DMS53 treated with DMSO at 0.1 percent for 48 hours (cell line): ENCODE results near the gene DLG3.
A peak's percentile ranks its signal among the peaks of the same experiment; 100 is the strongest.

Experiments used
- DNase-seq: peaks from one replicate; lab custom pipeline; 2025; ENCODE audit not compliant: unreplicated experiment; lab: John Stamatoyannopoulos, UW

Gene DLG3

DNA sequence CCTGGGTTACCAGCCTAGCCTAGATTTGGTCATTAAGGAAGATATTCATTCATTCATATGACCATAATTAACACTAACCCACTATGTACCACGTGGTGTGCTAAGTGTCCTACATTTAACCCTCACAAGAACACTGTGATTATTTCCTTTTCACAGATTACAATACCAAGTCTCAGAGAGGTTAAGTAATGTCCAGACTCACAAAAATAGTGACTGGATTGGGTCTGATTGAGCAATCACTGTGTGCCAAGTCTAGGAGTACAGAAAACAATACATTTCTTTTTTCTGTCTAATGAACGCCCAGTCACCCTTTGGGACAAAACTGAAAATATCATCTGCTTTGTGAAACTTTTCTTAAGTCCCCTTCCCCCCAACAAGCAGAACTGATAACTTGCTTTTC lies 7.6 kb upstream of the DLG3 start:
- no peak for DNase-seq

DNA sequence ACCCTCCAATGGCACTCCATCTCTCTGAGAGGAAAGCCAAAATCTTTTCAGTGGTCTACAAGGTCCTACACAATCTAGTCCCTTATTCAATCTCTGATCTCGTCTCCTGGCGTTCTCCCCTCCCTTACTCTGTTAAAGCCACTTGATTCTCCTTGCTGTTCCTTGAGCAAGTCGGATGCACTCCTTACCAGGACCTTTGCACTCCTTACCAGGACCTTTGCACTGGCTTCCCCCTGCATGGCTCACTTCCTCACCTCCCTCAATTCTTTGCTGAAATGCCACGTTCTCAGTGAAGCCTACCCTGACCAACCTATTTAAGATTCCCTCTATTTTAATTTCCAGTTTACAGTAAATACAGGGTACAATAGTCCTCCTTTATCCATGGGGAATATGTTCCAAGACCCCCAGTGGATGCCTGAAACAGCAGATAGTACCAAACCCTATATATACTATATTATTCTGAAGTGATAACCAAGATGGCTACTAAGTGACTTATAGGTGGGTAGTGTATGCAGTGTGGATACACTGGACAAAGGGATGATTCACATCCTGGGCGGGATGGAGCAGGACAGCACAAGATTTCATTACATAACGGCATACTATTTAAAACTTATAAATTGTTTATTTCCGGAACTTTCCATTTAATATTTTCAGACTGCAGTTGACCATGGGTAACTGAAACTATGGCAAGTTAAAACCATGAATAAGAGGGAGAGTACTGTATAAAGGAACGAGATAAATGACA lies 6.5 kb upstream of the DLG3 start:
- no peak for DNase-seq

DNA sequence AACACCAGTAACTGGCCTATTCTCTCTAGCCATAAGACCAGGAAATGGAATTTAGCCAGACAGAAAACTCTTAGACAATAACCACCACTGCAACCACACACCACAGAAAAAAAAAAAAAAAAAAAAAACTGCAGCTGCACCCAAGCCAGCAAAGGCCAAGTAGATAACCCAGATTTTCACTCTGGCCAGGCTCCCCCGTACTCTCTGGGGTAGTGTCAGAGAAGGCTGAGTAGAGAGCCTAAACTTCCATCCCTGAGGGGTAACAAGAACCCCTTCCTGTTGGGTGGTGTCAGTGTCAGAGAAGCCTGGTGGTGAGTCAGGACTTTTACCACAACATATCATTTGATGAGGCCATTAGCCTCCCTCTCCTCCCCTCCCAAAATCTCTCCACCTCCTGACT lies 5.6 kb upstream of the DLG3 start:
- no peak for DNase-seq

DNA sequence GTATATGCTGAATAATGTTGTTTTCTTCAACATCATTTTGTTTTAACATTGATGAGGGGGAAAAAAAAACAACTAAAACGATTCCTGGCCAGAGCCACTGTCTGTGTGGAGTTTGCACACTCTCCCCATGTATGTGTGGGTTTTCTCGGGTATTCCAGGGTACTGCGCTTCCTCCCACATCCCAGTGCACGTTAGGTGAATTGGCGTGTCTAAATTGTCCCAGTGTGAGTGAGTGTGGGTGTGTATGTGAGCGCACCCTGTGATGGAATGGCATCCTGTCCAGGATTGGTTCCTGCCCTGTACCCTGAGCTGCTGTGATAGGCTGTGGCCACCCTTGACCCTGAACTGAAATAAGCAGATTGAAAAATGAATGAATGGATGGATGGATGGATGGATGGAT lies 2.4 kb upstream of the DLG3 start:
- DNase-seq, result no peak

DNA sequence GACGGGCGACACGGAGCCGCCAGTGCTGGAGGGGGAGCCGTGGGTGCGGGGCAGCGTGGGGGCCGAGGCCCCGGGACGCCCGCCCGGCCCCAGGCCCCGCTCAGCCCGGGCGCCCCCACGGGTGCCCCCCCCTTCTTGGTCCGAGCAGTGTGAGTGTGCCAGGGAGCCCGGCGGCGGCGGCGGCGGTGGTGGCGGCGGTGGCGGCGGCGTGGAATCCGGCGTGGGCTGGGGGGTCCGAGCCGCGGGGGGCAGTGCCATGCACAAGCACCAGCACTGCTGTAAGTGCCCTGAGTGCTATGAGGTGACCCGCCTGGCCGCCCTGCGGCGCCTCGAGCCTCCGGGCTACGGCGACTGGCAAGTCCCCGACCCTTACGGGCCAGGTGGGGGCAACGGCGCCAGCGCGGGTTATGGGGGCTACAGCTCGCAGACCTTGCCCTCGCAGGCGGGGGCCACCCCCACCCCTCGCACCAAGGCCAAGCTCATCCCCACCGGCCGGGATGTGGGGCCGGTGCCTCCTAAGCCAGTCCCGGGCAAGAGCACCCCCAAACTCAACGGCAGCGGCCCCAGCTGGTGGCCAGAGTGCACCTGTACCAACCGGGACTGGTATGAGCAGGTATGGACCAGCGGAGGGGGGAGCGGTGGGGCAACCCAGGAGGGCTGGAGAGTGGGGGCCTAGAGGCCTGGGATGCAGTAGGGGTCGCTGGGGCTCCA lies 466 bp downstream of the DLG3 start:
- DNase-seq, result no peak

DNA sequence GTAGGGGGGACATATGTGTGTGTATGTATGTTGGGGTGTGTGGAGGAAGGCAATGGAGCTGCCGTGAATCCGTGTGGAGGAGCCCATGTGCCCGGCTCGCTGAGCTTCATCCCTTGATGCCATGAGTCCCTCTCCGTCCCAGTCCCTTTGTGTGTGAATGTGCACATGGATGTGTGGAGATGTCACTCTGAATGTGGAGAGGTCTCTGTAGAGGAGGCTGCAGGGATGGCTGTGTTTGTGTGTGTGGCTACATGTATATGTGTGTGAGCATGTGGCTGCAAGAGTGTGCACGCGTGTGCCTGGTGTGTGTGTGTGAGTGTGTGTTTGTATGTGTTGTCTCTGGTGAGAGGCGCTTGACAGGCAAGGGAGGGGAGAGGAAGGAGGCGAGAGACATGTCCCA lies 1.3 kb downstream of the DLG3 start:
- DNase-seq, result no peak

DNA sequence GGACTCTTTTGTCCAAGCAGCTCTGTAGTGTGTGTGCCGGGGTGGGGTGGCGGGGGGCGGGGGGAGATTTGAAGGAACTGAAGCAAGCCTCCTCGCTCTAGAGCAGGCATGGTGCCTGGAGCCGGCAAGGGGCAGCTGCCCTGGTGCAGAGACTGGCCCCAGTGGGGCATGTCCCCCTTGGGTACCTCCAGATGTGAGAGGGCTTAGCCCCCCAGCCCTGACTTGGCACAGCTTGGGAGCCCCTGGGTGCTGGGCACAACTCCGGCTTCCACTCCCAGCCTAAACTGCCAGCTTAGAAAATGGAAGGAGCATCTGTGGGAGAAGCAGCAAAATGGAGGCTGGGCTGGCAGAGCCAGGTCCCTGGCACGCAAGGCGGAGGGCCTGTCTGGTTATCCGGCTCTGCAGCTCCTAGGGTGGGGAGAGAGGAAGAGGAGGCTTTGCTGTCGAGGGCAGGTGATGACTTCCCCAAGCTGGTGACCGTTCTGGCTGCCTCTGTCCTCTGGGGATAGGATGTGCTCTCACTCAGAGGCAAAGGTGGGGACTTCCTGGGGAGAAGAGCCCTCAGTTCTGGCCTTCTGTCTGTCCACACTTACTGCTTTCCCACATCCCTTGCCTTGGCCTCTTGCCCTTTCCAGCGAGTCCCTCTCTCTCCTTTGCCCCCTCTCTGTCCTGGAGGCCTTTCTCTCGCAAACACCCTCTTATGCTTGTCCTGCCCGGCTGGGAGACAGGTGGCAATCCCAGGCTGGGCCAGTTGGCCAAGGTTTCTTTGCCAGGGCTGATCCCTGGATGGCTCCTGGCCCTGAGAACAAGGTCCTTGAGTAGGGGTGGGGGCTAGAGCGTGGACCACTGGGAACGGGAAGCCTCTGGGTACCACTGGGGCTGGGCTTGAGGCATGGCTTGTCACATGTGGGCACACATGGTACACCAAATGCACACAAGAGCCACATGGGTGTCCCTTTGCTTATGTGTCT lies 2.0 kb downstream of the DLG3 start:
- DNase-seq, result no peak

DNA sequence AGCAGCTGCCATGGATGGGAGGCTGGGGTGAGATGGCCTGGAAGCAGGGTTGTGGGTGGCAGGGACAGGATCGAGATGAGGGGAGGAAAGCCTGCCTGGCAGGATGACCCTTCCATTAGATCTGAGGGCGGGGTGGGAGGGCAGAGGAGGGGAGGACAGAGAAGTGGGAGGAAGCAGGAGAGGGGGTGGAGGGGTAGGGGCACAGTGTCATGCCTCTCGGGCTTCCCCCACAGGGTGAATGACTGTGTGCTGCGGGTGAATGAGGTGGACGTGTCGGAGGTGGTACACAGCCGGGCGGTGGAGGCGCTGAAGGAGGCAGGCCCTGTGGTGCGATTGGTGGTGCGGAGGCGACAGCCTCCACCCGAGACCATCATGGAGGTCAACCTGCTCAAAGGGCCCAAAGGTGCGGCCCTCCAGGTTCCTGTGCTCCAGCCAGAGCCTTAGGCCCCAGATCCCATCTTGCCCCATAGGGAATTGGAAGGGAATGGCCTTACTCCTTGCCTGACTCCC lies 4.9 kb downstream of the DLG3 start:
- no peak for DNase-seq

DNA sequence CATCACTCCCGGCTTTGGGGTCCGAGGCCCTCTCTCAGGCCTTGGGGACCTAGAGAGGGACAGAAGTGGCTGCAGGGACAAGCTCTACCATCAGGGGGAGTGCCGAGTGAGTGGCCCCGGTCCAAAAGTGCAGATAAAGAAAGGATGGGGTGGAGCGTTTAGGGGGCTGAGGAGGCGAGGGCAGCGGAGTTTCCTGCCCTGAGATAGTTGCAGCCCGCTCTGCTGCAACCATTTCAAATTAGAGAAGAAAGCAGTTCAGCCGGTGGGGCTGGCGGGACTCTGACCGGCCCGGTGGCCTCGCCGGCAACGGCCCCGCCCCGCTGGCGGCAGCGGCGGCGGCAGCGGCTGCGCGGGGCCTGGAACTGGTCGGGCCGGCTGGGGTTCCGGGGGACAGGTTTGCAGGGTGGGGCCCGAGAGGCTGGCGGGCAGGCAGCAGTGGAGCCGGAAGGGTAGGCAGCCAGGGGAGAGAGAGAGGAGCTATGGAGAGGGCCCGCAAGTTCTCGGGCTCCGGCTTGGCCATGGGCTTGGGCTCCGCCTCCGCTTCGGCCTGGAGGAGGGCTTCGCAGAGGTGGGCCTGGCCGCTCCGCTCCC lies 7.6 kb downstream of the DLG3 start:
- DNase-seq, result peak; percentile 53

DNA sequence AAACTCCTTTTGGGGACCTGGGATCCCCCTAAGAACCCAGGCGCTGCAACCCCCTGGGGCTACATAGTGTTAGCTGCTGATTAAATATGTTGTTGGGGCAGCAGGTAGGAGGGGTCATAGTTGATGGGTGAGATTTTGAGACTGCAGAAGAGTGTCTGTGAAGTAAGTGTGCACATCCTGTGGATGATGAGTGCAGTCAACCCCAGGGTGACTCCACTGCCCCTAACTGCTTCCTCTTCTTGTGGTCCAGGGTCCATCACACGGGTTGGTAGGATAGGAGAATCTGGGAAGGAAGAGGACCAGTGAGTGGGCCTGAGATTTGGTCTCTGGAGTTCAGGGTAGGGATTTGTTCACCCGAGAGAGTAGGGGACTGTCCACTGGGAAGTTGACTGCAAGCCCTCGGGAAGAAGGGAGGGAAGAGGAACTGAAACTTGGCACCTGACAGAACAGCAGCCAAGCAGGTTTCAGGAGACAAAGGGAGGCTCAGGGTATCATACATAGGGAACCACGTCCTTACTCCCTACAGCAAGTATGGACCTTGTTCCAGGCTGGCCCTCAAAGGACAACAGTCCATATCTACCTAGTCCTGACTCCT lies 8.5 kb downstream of the DLG3 start:
- no peak for DNase-seq

DNA sequence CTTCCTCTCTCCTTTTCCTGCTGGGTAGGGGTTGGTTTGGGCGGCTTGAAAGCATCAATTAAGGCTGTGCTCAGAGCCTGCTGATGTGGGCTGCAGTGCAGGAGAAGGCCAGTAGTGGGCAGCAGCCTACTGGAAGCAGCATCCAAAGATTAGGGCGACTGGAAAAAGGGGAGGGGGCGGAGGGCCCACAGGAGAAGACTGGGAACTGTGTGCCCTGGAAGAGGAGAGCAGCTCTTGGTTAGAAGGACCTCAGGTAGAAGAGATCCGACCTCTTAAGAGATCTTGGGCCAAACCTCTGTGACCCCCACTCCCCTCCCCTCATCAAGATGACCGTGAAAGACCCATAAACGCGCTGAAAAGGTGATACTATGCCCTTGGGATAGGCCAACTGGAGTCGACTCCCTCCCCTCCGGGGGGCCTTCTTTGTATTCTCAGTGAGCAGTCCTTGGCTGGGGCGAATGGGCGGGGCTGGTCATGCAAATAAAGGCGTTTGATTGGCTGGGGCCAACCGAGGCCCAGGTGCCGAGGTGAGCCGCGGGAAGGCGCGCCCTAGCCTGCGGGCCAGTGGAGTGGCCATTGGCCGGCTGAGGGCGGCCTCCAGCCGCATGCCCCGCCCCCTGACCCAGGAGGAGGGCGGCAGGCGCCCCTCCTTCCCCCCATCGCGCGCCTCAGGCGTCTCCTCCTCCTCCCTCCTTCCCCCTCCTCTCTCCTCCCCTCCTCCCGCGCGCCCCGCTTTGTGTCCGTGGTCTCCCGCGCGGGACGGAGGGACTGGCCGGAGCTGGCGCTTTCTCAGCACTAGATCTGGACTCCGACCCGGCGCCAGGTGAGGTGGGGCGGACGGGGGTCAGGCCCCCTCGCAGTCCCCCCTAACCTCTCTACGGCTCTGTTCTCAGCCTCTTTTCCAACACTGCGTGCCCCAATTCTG lies 10.1 kb downstream of the DLG3 start:
- DNase-seq, result peak; percentile 92

DNA sequence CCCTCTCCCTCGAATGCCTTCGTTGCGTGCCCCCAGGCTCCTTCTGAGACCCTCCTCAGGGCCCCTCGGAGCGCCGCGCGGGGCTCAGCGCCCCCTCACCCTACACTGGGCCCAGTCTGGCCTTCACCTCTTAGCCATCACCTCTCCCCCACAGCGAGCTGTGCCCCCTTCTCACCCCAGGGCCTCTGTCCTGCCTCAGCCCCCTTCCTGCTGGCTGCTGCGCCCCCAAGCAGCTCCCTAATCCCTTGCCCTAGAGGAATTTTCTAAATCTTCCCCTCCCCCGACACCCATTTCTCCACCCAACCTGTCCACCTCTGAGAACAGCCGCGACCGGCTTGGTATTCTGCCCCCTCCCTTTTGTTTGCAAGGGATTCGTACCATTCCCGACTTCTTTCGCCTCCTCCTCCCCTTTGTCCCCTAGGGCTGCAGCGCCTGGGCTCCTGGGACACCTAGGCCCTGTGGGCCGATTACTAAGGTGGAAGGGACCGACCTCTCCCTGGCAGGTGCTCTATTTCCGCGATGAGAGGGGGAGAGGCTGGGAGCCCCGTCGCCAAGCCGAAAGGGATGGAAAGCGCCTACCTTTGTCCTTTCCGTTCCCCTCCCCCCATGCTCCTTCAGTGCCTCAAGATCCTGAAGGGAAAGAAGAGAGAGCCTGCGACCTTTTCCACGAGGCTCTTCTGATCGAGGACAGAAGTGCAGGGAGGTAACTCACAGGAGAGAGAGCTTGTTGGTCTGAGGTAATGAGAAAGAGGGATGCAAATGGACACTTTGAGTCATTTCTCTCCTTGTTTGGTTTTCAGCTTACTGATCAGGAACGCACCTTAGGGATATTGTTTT lies 10.9 kb downstream of the DLG3 start:
- peak; percentile 48 for DNase-seq

DNA sequence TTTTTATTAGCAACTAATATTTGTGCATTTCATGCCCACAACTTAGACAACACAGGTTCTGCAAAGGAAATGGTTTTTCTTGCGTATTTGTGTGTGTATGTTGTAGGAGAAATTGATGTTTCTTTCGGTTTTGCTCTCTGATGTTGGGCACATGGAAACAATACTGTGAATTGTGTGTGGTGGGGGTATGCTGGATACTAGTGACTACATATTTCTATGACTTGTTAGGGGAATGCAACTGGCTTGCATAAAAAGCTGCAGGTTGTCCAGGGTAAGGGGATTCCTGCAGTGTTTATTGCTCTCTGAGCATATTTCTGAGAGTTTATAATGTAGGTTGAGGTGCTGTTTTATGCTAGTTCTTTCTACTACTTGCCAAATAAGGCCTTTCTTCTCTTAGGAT lies 11.6 kb downstream of the DLG3 start:
- DNase-seq, result no peak

DNA sequence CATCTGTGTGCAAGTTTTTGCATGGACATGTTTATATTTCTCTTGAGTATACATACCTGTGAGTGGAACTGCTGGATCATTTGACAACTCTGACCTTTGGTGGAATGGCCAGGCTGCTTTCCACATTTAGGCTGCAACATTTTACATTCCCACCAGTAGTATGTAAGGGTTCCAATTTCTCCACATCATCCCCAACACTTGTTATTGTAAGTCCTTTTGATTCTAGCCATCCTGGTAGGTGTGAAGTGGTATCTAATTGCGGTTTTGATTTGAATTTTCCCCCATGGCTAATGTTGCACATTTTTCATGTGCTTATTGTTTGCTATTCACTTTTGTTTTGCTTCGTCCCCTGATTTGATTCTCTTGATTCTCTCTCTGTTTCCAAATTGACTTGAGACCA lies 16.4 kb downstream of the DLG3 start:
- no peak for DNase-seq

DNA sequence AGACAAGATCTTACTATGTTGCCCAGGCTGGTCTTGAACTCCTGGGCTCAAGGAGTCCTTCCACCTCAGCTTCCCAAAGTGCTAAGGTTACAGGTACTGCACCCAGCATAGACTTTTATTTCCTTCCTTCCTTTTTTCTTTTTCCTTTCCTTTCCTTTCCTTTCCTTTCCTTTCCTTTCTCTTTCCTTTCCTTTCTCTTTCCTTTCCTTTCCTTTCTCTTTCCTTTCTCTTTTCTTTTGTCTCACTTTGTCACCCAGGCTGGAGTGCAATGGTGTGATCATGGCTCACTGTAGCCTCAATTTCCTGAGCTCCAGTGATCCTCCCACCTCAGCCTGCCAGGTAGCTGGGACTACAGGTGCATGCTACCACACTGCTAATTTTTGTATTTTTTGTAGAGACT lies 19.4 kb downstream of the DLG3 start:
- DNase-seq, result no peak

DNA sequence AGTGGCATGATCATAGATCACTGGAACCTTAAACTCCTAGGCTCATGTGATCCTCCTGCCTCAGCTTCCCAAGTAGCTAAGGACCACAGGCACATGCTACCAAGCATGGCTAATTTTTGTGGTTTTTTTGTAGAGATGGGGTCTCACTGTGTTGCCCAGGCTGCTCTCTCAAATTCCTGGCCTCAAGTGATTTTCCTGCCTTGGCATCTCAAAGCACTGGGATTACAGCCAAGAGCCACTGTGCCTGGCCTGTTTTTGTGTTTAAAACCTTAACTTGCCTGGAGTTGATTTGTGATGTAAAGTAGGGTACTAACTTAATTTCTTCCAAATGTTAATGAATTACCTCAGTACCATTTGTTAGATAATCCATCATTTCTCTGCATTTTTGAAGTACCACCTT lies 22.3 kb downstream of the DLG3 start:
- DNase-seq, result no peak

DNA sequence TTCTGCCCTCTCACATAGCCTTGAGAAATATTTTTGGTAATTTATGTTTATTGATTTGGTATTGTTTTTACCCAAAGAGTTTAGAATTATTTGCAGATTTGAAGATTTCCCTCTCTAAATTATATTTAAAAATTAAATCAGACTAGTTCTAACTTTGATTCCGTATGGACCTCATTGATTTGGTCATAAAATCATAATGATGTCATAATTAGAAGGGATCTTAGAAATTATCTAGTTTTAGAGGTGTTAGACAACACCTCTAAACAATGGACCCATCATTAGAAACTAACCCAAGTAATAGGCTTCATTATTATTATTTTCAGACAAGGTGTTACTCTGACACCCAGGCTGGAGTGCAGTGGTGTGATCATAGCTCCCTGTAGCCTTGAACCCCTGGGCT lies 24.1 kb downstream of the DLG3 start:
- DNase-seq, result no peak

DNA sequence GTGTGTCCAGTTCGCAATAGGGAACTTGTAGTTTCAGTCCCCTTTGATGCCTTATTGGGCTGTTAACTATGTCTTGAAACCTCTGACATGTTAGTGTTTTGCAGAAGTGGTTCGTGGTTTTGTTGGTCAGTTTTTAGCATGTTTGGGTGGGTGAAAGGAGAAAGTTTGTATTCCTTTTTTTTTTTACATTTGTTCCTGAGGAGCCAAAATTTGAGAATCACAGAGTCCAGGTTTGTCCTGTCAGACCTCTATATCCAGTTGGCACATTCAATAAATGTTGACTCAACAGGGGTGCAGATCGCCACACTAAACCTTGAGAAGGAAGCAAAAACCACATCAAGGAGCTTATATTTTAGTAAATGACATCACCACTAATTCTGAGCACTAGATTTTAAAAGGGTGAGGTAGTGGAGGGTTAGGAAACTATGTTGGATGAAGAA lies 26.2 kb downstream of the DLG3 start:
- DNase-seq, result no peak
